ENCODE data around the gene COTL1.

The COTL1 gene

GRCh38 chr16:84547546-84548061, 70.3 kb downstream of the COTL1 start:
- no peak for DNase-seq

- no peak for DNase-seq
Measured at GRCh38 chr16:84546669-84547545, 71.0 kb downstream of the COTL1 start.

DNA sequence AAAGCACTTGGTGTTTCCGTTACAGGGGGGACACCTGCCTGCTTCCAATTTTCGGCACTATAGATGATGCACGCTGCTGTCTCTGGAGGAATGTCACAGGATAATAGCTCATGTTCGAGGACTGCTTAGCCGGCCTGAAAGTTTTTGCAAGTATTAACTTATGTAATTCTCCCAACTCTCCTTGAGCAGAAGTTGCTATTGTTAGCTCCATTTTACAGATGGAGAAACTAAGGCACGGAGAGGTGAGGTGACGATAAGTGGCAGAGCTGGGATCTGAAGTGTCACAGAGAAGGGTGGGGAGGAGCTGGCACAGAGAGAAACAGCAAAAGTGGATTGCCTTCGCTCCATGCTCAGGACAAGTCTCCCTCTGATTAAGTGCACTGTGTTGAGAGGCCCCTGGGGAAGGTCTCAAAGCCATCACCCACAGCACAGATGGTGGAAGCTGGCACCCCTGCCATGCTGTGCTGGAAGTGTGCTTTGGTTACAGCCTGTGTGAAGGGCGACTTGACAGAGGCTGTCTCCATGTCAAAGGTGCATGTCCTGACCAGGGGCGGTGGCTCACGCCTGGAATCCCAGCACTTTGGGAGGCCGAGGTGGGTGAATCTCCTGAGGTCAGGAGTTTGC, 72.7 kb downstream of the COTL1 start:
- no peak for DNase-seq

DNA sequence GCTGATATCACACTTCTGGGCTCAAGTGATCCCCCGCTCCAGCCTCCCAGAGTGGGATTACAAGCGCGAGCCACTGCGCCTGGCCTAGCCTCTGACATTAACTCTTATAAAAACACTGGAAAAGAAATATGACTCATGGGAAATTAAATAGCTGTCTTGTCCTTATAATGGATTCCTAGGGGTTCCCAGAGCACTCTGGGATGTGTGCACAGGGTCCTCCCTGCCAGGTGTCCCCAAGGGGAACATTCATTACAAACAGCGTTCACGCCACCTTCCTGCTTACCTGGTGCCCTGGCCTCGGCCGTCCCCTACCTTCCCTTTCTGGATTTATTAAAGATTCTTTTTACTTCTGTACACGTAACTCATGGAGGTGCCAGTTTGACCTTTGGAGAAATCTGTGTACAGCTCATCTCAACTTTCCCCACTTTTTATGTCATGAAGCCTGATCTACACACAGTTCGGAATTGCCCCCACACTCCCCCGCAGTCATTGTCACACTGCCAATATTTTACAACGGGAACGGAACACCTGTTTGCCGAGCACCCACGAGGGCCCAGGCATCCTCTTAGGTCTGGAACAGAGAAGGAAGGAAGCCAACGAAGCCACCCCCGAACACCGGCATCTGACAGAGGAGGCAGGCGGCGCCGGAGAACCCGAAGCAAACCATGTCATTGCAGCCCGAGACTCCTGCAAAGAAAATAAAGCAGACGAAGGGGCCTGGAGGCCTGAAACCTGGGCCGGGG, 73.7 kb downstream of the COTL1 start:
- DNase-seq = no peak

GRCh38 chr16:84543253-84543652, 74.6 kb downstream of the COTL1 start:
- DNase-seq = no peak

- no peak for DNase-seq
Measured at GRCh38 chr16:84541999-84542817, 75.7 kb downstream of the COTL1 start.

DNA sequence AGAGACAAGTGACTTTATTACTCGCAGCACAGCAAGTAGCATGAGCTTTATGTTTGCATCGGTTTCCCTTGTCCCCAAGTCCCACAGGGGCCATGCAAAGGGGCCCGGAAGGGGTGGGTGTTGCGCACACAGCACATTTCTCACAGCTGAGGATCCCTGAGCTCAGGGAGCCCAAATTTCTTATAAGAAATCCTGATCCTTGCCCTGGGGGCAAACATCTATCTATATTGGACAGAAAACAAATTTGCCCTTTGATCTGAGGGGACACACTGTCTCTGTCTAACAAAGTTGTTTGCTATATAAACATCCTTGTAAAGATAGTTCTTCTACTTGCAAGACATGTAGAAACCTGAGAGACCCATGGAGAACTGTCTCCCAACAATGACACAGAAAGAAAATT, 77.7 kb downstream of the COTL1 start:
- no peak for DNase-seq

DNA sequence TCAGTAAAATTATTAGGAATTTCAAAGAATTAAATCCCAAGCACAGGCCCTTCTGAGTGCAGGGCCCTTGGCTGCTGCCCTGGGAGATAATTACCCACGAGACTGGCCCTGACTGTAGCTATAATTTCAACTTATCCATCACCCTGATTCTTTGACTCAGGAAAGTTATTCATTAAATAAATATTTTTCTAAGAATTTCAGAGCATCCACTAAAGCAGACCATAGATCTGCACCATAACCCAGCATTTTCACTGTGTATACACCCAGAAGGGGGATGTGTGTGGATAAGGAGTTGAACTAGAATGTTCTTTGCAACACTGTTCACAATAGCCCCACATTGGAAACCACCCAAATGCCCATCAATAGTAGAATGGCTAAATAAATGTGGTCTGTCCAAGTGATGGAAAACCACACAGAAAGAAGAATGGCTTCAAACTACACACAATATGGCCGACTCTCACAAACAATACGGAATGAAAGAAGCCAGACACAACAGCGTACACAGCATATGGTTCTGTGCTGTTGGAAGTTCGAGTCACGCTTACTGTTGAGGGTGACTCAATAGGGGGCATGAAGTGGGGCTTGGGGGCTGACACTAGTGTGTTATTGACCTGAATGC, 79.5 kb downstream of the COTL1 start:
- DNase-seq = no peak

DNA sequence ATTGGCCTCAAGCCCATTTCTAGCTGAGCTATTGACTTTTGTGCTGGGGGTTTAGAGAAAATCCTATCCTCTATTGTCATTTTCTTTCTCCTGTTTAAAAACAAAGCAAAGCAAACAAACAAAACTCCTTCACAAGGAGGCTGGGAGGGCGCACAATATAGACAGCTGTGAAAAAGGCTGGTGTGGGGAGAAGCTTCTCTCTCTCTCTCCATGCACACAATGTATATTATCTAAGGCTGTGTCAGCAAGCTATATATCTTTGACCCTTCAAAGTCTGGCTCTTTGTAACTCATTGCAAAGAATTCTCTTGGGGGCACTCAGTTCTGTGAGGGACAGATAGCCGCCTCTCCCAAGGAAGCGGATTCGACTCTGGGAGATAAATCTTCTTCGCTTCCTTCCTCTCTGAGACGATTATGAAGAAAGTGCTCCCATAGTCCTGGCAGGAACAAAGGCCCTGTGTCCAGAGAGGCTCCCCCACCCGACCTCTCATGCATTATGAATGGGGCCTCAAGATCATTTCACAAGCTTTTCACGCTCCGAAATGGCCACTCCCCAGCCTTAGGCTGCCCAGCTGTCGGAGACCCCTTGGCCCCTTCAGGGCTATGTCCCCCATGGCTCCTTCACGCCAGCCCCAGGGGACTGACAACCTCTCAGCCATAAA, 80.3 kb downstream of the COTL1 start:
- DNase-seq = no peak

DNA sequence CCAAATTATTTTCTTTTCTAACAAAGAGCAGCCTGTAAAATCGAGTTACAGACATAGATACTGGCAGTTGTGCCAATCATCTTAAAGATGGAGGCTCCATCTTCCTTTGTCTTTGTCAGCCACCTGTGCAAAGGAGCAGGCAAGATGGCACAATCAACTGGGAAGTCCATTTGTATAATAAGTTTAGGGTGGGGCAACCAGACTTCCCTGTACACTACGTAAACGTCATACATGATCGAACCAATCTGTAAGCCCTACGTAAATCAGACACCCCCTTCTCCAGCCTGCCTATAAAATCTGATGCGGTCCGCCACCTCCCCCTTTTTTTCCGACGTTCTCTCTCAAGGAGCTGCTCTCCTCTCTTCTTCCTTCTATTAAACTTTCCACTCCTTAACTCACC, 82.0 kb downstream of the COTL1 start:
- no peak for DNase-seq

GRCh38 chr16:84535408-84535807, 82.5 kb downstream of the COTL1 start:
- no peak for DNase-seq

DNA sequence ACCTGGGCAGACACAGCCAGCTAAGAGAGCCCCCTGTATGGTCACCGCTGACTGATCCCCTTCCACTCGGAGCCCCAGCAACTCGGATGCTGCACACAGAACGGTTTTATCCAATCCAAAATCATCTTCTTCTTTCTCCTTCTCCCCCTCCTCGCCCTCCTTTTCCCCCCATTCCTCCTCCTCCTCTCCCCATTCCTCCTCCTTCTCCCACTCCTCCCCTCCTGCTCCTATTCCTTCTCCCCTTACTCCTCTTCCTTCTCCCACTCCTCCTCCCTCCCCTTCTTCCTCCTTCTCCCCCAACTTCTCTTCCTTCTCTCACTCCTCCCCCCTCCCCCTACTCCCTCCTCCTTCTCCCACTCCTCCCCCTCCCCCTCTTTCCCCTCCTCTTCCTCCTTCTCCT, 83.1 kb downstream of the COTL1 start:
- no peak for DNase-seq

DNA sequence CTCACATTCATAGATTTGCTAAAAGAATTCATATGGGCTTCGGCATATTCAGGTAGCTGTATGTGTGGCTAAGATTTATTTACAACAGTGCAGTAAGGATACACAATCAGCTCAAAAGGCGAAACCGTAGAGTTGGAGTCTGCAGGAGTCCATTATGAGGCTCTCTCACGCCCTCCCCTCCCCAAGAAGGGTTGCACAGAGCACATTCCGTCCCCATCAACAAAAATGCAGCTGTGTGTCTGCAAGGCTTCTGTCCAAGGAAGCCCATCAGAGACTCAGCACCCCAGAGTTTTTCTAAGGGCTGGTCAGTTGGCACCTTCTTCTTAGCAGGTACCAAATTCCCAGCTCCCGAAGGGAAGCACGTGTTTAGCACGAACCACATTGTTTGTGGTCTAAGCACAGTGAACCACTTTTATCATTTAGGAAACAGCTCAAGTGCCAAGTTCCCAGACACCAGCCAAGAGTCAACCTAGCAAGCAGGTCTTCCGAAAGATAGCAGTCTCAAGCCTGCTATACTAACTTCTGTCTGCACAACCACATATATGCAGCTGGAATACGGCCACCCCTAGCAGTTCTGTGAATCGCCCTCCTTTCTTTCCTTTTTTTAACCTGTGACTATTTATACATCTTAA, 84.9 kb downstream of the COTL1 start:
- DNase-seq = no peak

DNA sequence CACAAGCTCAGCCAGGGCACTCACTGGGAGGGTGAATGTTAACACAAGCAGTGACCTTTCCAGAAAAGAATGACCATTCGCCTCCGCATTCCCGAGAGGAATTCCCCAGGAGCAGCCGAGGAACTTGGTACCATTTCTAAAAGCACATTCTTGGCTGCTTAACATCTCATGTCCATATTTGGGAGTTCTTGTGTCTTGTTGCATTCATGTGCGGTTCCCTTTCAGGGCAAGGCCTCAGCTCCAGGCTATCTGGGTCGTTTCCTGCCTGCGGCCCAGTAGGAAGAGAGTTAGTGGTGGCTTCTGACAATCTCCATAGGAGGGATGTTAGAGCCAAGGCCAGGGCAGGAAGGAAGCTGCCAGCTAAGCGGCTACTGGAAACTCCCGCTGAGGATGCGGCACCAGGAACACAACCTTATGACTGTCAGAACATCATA, 85.6 kb downstream of the COTL1 start:
- DNase-seq = no peak

- DNase-seq = no peak
Measured at GRCh38 chr16:84531671-84532111, 86.2 kb downstream of the COTL1 start.

GRCh38 chr16:84530590-84530989, 87.3 kb downstream of the COTL1 start:
- no peak for DNase-seq

DNA sequence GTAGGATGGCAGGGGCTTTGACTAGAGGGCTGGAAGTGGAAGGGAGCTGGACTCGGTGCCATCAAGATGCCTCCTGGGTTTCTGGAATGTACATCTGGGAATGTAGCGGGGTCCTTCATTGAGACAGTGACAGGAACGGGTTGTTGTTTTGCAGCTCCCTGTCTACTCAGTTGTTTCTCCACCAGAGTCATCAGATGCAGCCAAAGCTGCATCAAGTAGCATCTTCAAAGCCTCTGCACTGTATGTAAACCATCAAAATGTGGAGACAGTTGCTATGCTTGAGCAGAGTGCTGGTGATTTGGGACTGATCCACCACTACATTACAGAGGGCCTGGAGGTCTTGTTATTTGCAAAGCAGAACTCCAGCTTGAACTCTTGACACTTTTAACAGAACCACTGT, 88.3 kb downstream of the COTL1 start:
- DNase-seq = no peak

DNA sequence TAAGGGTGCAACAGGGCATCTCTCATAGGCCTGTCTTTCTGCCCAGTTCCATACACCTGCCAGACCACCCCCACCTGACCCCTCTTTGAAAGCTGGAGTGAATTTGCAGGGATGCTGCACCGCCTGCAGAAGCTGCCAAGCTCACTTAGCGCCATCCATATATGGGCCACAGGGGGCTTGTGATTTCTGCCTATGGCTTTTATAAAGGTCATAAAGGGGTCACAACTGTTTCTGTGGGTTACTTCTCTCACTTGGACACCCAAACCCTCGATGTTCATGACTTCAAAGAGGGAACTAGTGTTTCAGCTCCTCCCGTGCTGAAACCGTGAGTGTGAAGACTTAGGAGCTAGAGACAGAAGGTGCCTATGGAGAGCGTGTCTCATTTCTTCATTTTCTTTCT, 89.6 kb downstream of the COTL1 start:
- DNase-seq = no peak

GRCh38 chr16:84527532-84528269, 90.2 kb downstream of the COTL1 start:
- DNase-seq = no peak

GRCh38 chr16:84526794-84527531, 90.9 kb downstream of the COTL1 start:
- no peak for DNase-seq

All from NCI-H2029 treated with DMSO at 0.1 percent for 48 hours (cell line).